Tibial artery (tissue), 4 donors: ENCODE results near the gene TP53RK.

Experiments
- DNase-seq, 2 donors: peaks; one replicate each; pipeline ENCODE4 v3.0.0-alpha.2; 2019
- H3K27ac ChIP-seq, 2 donors: fragments of 200-600 bp; sonication (generic) in 1 of 2; 1 replicate in 1 of 2; 2 replicates in 1 of 2; pipeline ENCODE4 v1.5.1; 2018 to 2019; ENCODE audit warnings: mild to moderate bottlenecking in 1 of 2
- H3K27me3 ChIP-seq, 2 donors: fragments of 200-600 bp; sonication (generic) in 1 of 2; one replicate each; pipeline versions ENCODE4 v1.5.1 to v1.6.0; 2016 to 2019
- H3K36me3 ChIP-seq, 3 donors: fragments of 200-600 bp; sonication (generic) in 2 of 3; one replicate each; pipeline ENCODE4 v1.5.1; 2016 to 2019; ENCODE audit warnings: mild to moderate bottlenecking in 2 of 3
- H3K4me1 ChIP-seq, 4 donors: fragments of 200-600 bp; sonication (generic) in 2 of 4; 1 replicate in 3 of 4; 2 replicates in 1 of 4; pipeline ENCODE4 v1.5.1; 2016 to 2019
- H3K4me3 ChIP-seq, 2 donors: fragments of 200-600 bp; sonication (generic) in 1 of 2; 1 replicate in 1 of 2; 2 replicates in 1 of 2; pipeline ENCODE4 v1.5.1; 2018 to 2019; ENCODE audit warnings: mild to moderate bottlenecking in 2 of 2
- H3K9me3 ChIP-seq, 3 donors: fragments of 200-600 bp; sonication (generic) in 1 of 3; one replicate each; pipeline ENCODE4 v1.5.1; 2016 to 2019
- CTCF ChIP-seq, 2 experiments: fragments of 200-600 bp in 1 of 2; fragments of 450-650 bp in 1 of 2; IDR thresholded peaks; one replicate each; pipeline ENCODE4 v1.5.1; 2017 to 2019; ENCODE audit warnings: antibody characterized with exemption in 2 of 2, mild to moderate bottlenecking in 1 of 2, moderate library complexity in 1 of 2
- intact Hi-C: fragments of 100-400 bp; cut with DNase I; formaldehyde crosslinking; loops from one replicate; pipeline ENCODE4 v1.15.0; 2023; ENCODE audit warnings: low total_unique reads

The TP53RK gene

GRCh38 chr20:46704714-46705377, 15.6 kb upstream of the TP53RK start:
- no peak overlapping the region for H3K27ac ChIP-seq
- H3K27me3 ChIP-seq, result peaks cover 0 to 10% of the 10 kb centered on the region in 2 donors
- intact Hi-C loops, result no loop called here
- no peak overlapping the region for H3K4me3 ChIP-seq
- peaks cover 0 to 4% (median under 1%) of the 10 kb centered on the region in 4 donors for H3K4me1 ChIP-seq
- H3K36me3 ChIP-seq, result no peaks in the 10 kb centered on the region
- no peak for TF ChIP-seq CTCF (IDR thresholded peaks at IDR 0.05)
- no peak for DNase-seq
- H3K9me3 ChIP-seq, result no peaks in the 10 kb centered on the region

GRCh38 chr20:46703435-46703834, 14.2 kb upstream of the TP53RK start:
- no peaks in the 10 kb centered on the region for H3K9me3 ChIP-seq
- intact Hi-C loops, result no loop called here
- no peak overlapping the region for H3K4me3 ChIP-seq
- no peaks in the 10 kb centered on the region for H3K4me1 ChIP-seq
- no peak overlapping the region for H3K27ac ChIP-seq
- no peaks in the 10 kb centered on the region for H3K36me3 ChIP-seq
- H3K27me3 ChIP-seq, result peaks cover 0 to 18% of the 10 kb centered on the region in 2 donors
- DNase-seq, result no peak
- TF ChIP-seq CTCF (IDR thresholded peaks at IDR 0.05), result no peak

- peaks cover 0 to 18% of the 10 kb centered on the region in 2 donors for H3K27me3 ChIP-seq
- H3K4me3 ChIP-seq, result no peak overlapping the region
- no peaks in the 10 kb centered on the region for H3K36me3 ChIP-seq
- H3K4me1 ChIP-seq, result no peaks in the 10 kb centered on the region
- DNase-seq, result no peak
- no peaks in the 10 kb centered on the region for H3K9me3 ChIP-seq
- no peak for TF ChIP-seq CTCF (IDR thresholded peaks at IDR 0.05)
- no peak overlapping the region for H3K27ac ChIP-seq
- intact Hi-C loops, result no loop called here
Measured at GRCh38 chr20:46702447-46703203, 13.4 kb upstream of the TP53RK start.

GRCh38 chr20:46701986-46702385, 12.7 kb upstream of the TP53RK start:
- intact Hi-C loops, result no loop called here
- Histone ChIP-seq H3K27ac (no peak overlapping the region), H3K4me1 (no peaks in the 10 kb centered on the region), H3K9me3 (no peaks in the 10 kb centered on the region), H3K4me3 (no peak overlapping the region), H3K36me3 (no peaks in the 10 kb centered on the region), H3K27me3 (peaks cover 0 to 18% of the 10 kb centered on the region in 2 donors)
- no peak for TF ChIP-seq CTCF (IDR thresholded peaks at IDR 0.05)
- DNase-seq, result no peak

GRCh38 chr20:46701556-46701955, 12.3 kb upstream of the TP53RK start:
- Histone ChIP-seq H3K27me3 (peaks cover 0 to 22% of the 10 kb centered on the region in 2 donors), H3K4me3 (no peak overlapping the region), H3K27ac (no peak overlapping the region), H3K4me1 (no peaks in the 10 kb centered on the region), H3K36me3 (no peaks in the 10 kb centered on the region), H3K9me3 (no peaks in the 10 kb centered on the region)
- no peak for TF ChIP-seq CTCF (IDR thresholded peaks at IDR 0.05)
- no peak for DNase-seq
- intact Hi-C loops, result no loop called here
